Muscle of leg (tissue), 11 donors: Measurements from ENCODE around the gene TMEM247. TPM values are rescaled to one million over a fixed set of nuclear protein-coding genes. Genes with fewer than 3 reads are reported as not detected.

ENCODE experiments used
- DNase-seq: peaks from one replicate; pipeline ENCODE4 v3.0.0; 2013
- H3K27ac ChIP-seq: one replicate; pipeline ENCODE4 v1.5.1; 2013; ENCODE audit warnings: mild to moderate bottlenecking, low read length, control low read depth
- H3K27me3 ChIP-seq: one replicate; pipeline ENCODE4 v1.6.1; 2013; ENCODE audit warnings: low read length; ENCODE audit not compliant: control insufficient read depth, insufficient read depth
- H3K36me3 ChIP-seq: one replicate; pipeline ENCODE4 v1.6.1; 2013; ENCODE audit warnings: low read length; ENCODE audit not compliant: control insufficient read depth, insufficient read depth
- H3K4me1 ChIP-seq: one replicate; pipeline ENCODE4 v1.6.1; 2013; ENCODE audit warnings: low read length; ENCODE audit not compliant: control insufficient read depth, insufficient read depth
- H3K4me3 ChIP-seq: one replicate; pipeline ENCODE4 v1.5.1; 2013; ENCODE audit warnings: low read length, control low read depth
- H3K9me3 ChIP-seq: replicated peaks from 2 replicates; pipeline ENCODE4 v1.6.1; 2013; ENCODE audit warnings: low read depth, low read length; ENCODE audit not compliant: control insufficient read depth
- WGBS: methylation state at CpG from one replicate; pipeline ENCODE4 v1.1.5; 2013; ENCODE audit warnings: missing lambda C conversion rate; ENCODE audit not compliant: insufficient coverage; 5-methylcytosine and 5-hydroxymethylcytosine counted together
- polyA plus RNA-seq, 8 donors: library from polyadenylated mRNA; unstranded; fragments of 120-200 nt; gene quantifications; one replicate each; pipeline versions ENCODE4 v1.2.1 to v1.2.3, GENCODE V29; 2013; ENCODE audit warnings: inconsistent platforms in 1 of 8, low replicate concordance in 1 of 8; ENCODE audit not compliant: insufficient read length in 8 of 8, insufficient read depth in 1 of 8
- total RNA-seq: library from RNA; stranded (reverse); fragments of 120-200 nt; gene quantifications from one replicate; pipeline ENCODE4 v1.2.4, GENCODE V29; 2013

TMEM247 gene
- total and polyA plus RNA-seq, 9 donors: not detected

DNA sequence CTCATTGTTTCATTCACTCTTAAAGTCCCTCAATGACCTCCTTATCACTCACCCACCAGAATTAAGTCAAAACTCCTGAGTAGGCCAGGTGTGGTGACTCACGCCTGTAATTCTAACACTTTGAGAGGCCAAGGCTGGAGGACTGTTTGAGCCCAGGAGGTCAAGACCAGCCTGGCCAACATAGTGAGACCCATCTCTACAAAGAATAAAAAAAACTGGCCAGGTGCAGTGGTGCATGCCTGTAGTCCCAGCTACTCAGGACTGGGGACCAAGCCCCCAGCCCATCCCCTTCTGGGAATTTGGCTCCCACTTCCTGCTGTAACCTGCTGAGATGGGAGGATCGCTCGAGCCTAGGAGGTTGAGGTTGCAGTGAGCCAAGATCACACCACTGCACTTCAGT lies 28.9 kb downstream of the TMEM247 start:
- no peak for DNase-seq
- Histone ChIP-seq H3K36me3 (no peaks in the 10 kb centered on the region), H3K27ac (no peak overlapping the region), H3K27me3 (no peaks in the 10 kb centered on the region), H3K4me3 (no peak overlapping the region), H3K4me1 (no peaks in the 10 kb centered on the region), H3K9me3 (no peaks in the 10 kb centered on the region)
- WGBS: 86% methylated on average over 3 of the region's 3 CpGs

DNA sequence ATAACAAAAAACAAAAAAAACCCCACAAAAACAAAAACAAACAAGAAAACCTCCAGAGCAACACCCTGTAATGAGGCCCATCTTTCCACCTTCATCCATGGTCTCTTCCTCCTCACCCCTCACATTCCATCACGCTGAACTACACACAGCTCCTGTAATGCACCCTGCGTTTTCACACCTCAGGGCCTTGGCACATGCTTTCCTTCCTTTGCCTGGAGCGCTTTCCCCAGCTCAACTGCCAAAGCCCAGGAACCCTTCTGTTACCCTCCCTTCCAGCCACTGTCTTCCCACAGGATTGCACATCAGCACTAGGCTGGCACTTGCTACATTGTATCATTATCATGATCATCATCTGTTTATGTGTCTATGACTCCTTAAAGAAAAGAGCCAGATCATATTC lies 29.4 kb downstream of the TMEM247 start:
- Histone ChIP-seq H3K4me3 (no peak overlapping the region), H3K9me3 (no peaks in the 10 kb centered on the region), H3K4me1 (no peaks in the 10 kb centered on the region), H3K36me3 (no peaks in the 10 kb centered on the region), H3K27me3 (no peaks in the 10 kb centered on the region), H3K27ac (no peak overlapping the region)
- no peak for DNase-seq
- 75% methylated on average over 3 of the region's 3 CpGs for WGBS

DNA sequence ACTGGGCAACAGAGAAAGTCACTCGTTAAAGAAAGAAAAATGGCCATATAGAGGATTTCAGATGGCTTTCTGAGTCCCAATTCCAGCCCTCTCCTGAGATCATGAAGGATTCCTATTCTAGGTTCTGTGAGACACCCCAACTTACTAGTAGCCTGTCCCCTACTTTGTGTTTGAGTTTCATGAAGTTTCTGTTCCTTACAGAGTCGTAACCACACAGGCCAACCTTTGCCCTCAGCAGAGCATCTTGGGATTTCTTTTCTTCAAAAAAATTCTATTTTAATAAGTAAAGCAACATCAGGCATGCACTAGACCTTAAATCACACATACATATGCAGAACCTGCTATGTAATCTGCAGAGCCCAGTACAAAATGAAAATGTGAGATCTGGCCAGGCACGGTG lies 30.4 kb downstream of the TMEM247 start:
- no peaks in the 10 kb centered on the region for H3K27me3 ChIP-seq
- no peaks in the 10 kb centered on the region for H3K4me1 ChIP-seq
- no peak overlapping the region for H3K27ac ChIP-seq
- H3K36me3 ChIP-seq: no peaks in the 10 kb centered on the region
- 50% methylated on average over 1 of the region's 3 CpGs for whole genome bisulfite sequencing
- no peak for DNase-seq
- H3K9me3 ChIP-seq: no peaks in the 10 kb centered on the region
- no peak overlapping the region for H3K4me3 ChIP-seq

DNA sequence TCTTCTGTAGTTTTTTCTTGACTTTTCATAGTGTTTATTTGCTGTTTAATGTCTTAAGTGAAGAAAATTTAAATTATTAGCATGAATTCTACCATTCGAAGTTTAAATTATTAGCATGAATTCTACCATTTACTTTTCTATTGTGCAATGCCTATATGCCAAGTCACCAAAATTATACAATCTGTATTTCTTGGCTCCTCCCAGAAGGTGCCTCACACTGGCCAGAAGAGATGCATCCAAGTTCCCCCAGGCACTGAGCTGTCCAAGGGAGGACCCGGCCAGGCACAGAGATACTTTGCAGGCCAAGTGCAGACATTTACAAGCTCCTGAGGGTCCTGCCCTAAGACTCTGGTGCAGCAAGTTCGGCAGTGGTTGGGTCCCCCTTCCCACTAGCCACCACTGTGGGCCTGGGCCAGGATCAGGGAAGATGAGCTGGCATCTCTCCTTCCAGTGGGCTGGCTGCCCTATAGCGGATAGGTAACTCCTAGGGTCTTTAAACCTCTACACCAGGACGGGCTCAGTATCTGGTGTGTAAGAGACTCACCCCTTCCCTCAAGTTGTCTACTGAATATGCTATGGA lies 31.3 kb downstream of the TMEM247 start:
- no peak overlapping the region for H3K4me3 ChIP-seq
- H3K27me3 ChIP-seq: no peaks in the 10 kb centered on the region
- H3K9me3 ChIP-seq: peaks cover 5% of the 10 kb centered on the region
- H3K27ac ChIP-seq: no peak overlapping the region
- 83% methylated on average over 3 of the region's 5 CpGs for WGBS
- no peaks in the 10 kb centered on the region for H3K4me1 ChIP-seq
- DNase-seq: no peak
- H3K36me3 ChIP-seq: no peaks in the 10 kb centered on the region

DNA sequence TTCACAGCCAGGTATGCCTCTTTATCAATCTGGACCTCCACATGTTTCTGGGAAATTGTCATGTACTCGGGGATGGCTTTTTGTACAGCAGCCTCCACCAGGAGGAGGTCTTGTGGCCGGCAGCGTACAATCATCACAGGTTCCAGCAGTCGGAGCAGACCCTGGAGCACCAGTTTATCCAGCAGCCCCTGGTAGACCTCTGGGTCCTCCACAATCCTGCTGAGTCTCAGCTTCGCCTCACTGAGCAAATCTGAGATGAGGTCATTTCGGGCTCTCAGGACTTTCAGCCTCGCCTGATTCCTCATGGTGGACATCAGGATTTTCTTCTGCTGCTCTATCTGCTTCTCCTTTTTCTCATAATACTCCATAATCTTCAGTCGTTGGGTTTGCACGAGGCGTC lies 32.8 kb downstream of the TMEM247 start:
- no peak overlapping the region for H3K27ac ChIP-seq
- no peak for DNase-seq
- no peaks in the 10 kb centered on the region for H3K36me3 ChIP-seq
- no peaks in the 10 kb centered on the region for H3K4me1 ChIP-seq
- no peak overlapping the region for H3K4me3 ChIP-seq
- peaks cover 11% of the 10 kb centered on the region for H3K9me3 ChIP-seq
- WGBS: 83% methylated on average over 10 of the region's 10 CpGs
- no peaks in the 10 kb centered on the region for H3K27me3 ChIP-seq

DNA sequence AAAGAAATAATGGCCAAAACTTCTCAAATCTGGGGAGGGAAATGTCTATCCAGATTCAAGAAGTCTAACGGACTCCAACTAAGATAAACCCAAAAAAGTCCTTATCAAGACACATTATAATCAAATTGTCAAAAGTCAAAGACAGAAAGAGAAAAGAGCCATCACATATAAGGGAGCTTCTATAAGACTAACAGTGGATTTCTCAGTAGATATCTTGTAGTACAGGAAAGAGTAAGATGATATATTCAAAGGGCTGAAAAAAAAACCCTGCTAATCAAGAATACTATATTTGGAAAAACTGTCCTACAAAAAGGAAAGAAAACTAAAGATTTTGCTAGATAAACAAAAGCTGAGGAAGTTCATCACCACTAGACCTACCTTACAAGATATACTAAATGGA lies 35.4 kb downstream of the TMEM247 start:
- H3K36me3 ChIP-seq: no peaks in the 10 kb centered on the region
- H3K4me3 ChIP-seq: no peak overlapping the region
- no peak for DNase-seq
- WGBS: no CpG with 5 or more reads among the region's 1 CpG
- peaks cover 11% of the 10 kb centered on the region for H3K9me3 ChIP-seq
- H3K27ac ChIP-seq: no peak overlapping the region
- H3K27me3 ChIP-seq: no peaks in the 10 kb centered on the region
- H3K4me1 ChIP-seq: peaks cover 9% of the 10 kb centered on the region

DNA sequence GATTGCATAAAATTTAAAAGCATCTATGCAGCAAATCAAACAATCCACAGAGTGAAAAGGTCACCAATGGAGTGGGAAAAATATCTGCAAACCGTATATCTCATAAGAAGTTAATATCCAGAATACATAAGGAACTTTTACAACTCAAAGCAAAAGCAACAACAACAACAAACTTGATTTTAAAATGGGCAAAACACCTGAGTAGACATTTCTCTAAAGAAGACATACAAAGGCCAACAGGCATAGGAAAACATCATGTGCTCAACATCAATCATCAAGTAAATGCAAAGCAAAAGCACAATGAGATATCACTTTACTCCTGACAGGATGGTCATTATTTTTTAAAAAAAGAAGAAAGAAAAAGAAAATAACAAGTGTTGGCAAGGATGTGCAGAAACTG lies 38.1 kb downstream of the TMEM247 start:
- WGBS: no CpG with 5 or more reads among the region's 1 CpG
- Histone ChIP-seq H3K36me3 (no peaks in the 10 kb centered on the region), H3K27me3 (no peaks in the 10 kb centered on the region), H3K4me3 (no peak overlapping the region), H3K4me1 (peaks cover 31% of the 10 kb centered on the region), H3K27ac (no peak overlapping the region), H3K9me3 (peaks cover 11% of the 10 kb centered on the region)
- no peak for DNase-seq

DNA sequence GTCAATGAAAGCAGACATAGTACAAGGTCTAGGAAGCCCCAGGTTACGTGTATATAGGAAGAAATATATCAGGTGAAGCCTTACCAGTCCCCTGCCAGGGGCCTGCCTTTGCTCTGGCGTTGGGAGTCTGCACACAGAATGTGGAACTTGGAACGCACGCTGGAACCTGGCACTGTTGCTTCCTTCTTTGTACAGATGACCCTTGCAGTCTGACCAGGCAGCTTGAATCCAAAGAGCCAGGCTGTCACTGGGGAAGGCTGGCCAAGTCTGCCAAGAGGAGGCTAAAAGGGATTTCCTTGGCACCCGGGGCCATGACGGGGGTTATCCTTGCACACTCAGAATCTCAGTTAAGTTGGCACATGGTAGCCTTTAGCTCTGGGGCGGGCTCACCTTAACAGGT lies 39.5 kb downstream of the TMEM247 start:
- H3K9me3 ChIP-seq: peaks cover 11% of the 10 kb centered on the region
- peaks cover 31% of the 10 kb centered on the region for H3K4me1 ChIP-seq
- H3K27me3 ChIP-seq: no peaks in the 10 kb centered on the region
- no peaks in the 10 kb centered on the region for H3K36me3 ChIP-seq
- WGBS: 59% methylated on average over 6 of the region's 7 CpGs
- no peak overlapping the region for H3K4me3 ChIP-seq
- peak overlapping the region; percentile 45 for H3K27ac ChIP-seq
- DNase-seq: peak; percentile 79

DNA sequence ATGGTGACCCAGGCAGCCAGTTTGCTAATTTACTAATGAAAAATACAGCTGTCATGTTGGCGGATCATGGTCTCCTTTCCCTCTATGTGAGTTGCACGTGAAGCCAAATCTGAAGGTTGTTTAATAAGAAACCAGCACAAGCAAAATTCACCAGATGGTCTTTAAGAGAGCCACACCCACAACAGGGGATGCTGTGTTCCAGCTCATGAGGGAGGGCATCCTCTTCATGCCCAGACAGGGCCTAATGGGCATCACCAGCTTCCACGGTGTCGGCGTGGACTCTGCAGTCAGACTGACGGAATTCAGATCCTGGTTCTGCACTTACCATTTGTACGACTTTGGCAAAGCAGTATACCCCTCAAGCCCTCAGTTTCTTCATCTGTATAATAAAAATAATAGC lies 39.9 kb downstream of the TMEM247 start:
- peak; percentile 61 for DNase-seq
- Histone ChIP-seq H3K27ac (peak overlapping the region; percentile 45), H3K4me3 (no peak overlapping the region), H3K27me3 (no peaks in the 10 kb centered on the region), H3K9me3 (peaks cover 11% of the 10 kb centered on the region), H3K36me3 (no peaks in the 10 kb centered on the region), H3K4me1 (peaks cover 31% of the 10 kb centered on the region)
- no CpG with 5 or more reads among the region's 7 CpGs for WGBS

DNA sequence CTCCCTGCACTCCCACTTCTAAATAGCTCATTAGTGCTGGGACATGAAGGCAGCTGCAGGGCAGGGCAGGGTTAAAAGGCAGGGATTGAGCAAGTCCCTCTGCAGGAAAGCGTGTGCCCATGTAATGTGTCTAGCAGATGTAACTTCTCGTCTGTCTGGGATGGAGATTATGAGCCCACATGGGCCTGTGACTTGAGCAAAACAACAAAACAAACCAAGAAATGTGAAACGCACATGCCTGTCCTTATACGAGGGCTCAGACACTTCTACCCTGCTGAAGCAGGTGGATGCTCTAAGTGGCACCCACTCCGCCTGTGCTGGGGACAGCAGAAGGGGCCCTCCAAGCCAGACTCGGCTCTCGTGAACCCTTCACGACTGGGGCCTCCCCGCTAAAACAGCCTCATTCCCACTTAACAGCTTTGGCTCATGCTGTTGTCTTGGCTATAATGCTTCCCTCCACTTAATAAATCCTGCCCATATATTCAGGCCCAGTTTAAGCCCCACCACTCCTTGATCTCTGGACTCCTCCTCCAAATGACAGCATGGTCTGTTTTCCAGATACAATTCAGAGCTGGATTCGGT lies 40.9 kb downstream of the TMEM247 start:
- Histone ChIP-seq H3K27ac (peak overlapping the region; percentile 80), H3K4me3 (no peak overlapping the region), H3K36me3 (no peaks in the 10 kb centered on the region), H3K27me3 (no peaks in the 10 kb centered on the region), H3K4me1 (peaks cover 31% of the 10 kb centered on the region), H3K9me3 (peaks cover 10% of the 10 kb centered on the region)
- peak; percentile 92 for DNase-seq
- 20% methylated on average over 8 of the region's 10 CpGs for WGBS
